ENCODE results near the gene PRKAG2. TPM values are rescaled to one million over a fixed set of nuclear protein-coding genes. Genes with fewer than 3 reads are reported as not detected.

The PRKAG2 gene
- total RNA-seq (10 to 100 TPM; 39.3 to 42.3 TPM), total RNA-seq (20.2 to 72.0 (median 35.9) reads per million in 172 experiments)
- polyA plus RNA-seq (2013, experiment 1 of 2): 31.0 TPM
- polyA plus RNA-seq (2013, experiment 2 of 2): 26.6 TPM

- Histone ChIP-seq H3K27ac (ENCODE audit: low read depth in 1 of 2, low read length in 2 of 2) (peak within 1 kb of the TSS; percentile 45 to 64), H3K9me3 (ENCODE audit: control insufficient read depth in 1 of 2, insufficient read depth in 1 of 2, low read length in 2 of 2) (no peaks in the 10 kb centered on the region), H3K4me1 (ENCODE audit: insufficient read depth, low read length) (peaks cover 24% of the 10 kb centered on the region), H3K27me3 (ENCODE audit: control insufficient read depth in 1 of 2, insufficient read depth in 2 of 2, low read length in 2 of 2) (no peaks in the 10 kb centered on the region), H3K4me3 (ENCODE audit: low read length) (peak within 1 kb of the TSS; percentile 91), H3K36me3 (ENCODE audit: insufficient read depth, low read length) (peaks cover 2% of the 10 kb centered on the region)
- peak within 1 kb of the TSS; percentile 93 for H3K27ac Mint-ChIP-seq
- H3K27me3 Mint-ChIP-seq: no peaks in the 10 kb centered on the region
- peak within 1 kb of the TSS; percentile 99 for H3K4me3 Mint-ChIP-seq
- peaks cover 18% of the 10 kb centered on the region for H3K36me3 Mint-ChIP-seq (ENCODE audit: low read depth)
- DNase-seq (peak; percentile 53 to 84 (median 70)), ATAC-seq (ENCODE audit: poor library complexity) (peak; percentile 54)
- CTCF ChIA-PET: interaction anchor here (1.0 to 1.3 kb wide), 2 partner anchors 95 to 244 kb away, joined by 3 to 5 read pairs; no protein-coding TSS in a partner anchor
- TF ChIP-seq CTCF (IDR thresholded peaks at IDR 0.05): peak; percentile 21
- POLR2A ChIA-PET: interaction anchor here (0.6 to 2.9 kb wide), 19 partner anchors 9 to 357 kb away, joined by 3 to 29 read pairs (median 4); partner anchors contain the start of gene RHEB
- intact Hi-C loops (cut with DNase I, micrococcal nuclease): loop anchor here (2.0 to 10.0 kb wide), 9 partner anchors 60 to 798 kb away; partner anchors contain the start of genes GALNT11 (in 1 of the 2), KMT2C (in 1 of the 2) and XRCC2 (in 1 of the 2)
- H3K4me1 Mint-ChIP-seq (ENCODE audit: low read depth): peaks cover 30% of the 10 kb centered on the region
- H3K9me3 Mint-ChIP-seq: no peaks in the 10 kb centered on the region
Measured at GRCh38 chr7:151876899-151877777, at the start of gene PRKAG2. TSS of gene PRKAG2 (minus strand) at chr7:151877115. CDS start at chr7:151876620, 495 bp downstream.

- no peak overlapping the region for H3K4me3 Mint-ChIP-seq
- peaks cover 4% of the 10 kb centered on the region for H3K27me3 Mint-ChIP-seq
- intact Hi-C loops (cut with DNase I, micrococcal nuclease): no loop called here
- Histone ChIP-seq H3K36me3 (ENCODE audit: insufficient read depth, low read length) (no peaks in the 10 kb centered on the region), H3K4me1 (ENCODE audit: insufficient read depth, low read length) (no peaks in the 10 kb centered on the region), H3K27ac (ENCODE audit: low read depth in 1 of 2, low read length in 2 of 2) (no peak overlapping the region), H3K9me3 (ENCODE audit: control insufficient read depth in 1 of 2, insufficient read depth in 1 of 2, low read length in 2 of 2) (no peaks in the 10 kb centered on the region), H3K27me3 (ENCODE audit: control insufficient read depth in 1 of 2, insufficient read depth in 2 of 2, low read length in 2 of 2) (peaks cover 0 to 6% of the 10 kb centered on the region in 2 experiments), H3K4me3 (ENCODE audit: low read length) (no peak overlapping the region)
- H3K27ac Mint-ChIP-seq: no peak overlapping the region
- no peak for TF ChIP-seq CTCF (IDR thresholded peaks at IDR 0.05)
- ChIA-PET CTCF (no interaction called here), POLR2A (interaction anchor here (1.2 kb wide), 1 partner anchor 10 kb away, joined by 3 read pairs; no protein-coding TSS in a partner anchor)
- ATAC-seq (ENCODE audit: poor library complexity) (no peak), DNase-seq (no peak)
- H3K4me1 Mint-ChIP-seq (ENCODE audit: low read depth): no peaks in the 10 kb centered on the region
- no peaks in the 10 kb centered on the region for H3K36me3 Mint-ChIP-seq (ENCODE audit: low read depth)
- no peaks in the 10 kb centered on the region for H3K9me3 Mint-ChIP-seq
Measured at GRCh38 chr7:151926336-151926712, 49.4 kb upstream of the PRKAG2 start.

- Histone ChIP-seq H3K27ac (ENCODE audit: low read depth in 1 of 2, low read length in 2 of 2) (no peak overlapping the region), H3K4me3 (ENCODE audit: low read length) (no peak overlapping the region), H3K27me3 (ENCODE audit: control insufficient read depth in 1 of 2, insufficient read depth in 2 of 2, low read length in 2 of 2) (peaks cover 0 to 6% of the 10 kb centered on the region in 2 experiments), H3K9me3 (ENCODE audit: control insufficient read depth in 1 of 2, insufficient read depth in 1 of 2, low read length in 2 of 2) (no peaks in the 10 kb centered on the region), H3K36me3 (ENCODE audit: insufficient read depth, low read length) (no peaks in the 10 kb centered on the region), H3K4me1 (ENCODE audit: insufficient read depth, low read length) (no peaks in the 10 kb centered on the region)
- no peaks in the 10 kb centered on the region for H3K9me3 Mint-ChIP-seq
- ChIA-PET CTCF (no interaction called here), POLR2A (interaction anchor here (1.2 kb wide), 1 partner anchor 10 kb away, joined by 3 read pairs; no protein-coding TSS in a partner anchor)
- no peaks in the 10 kb centered on the region for H3K4me1 Mint-ChIP-seq (ENCODE audit: low read depth)
- no peak for TF ChIP-seq CTCF (IDR thresholded peaks at IDR 0.05)
- peaks cover 10% of the 10 kb centered on the region for H3K27me3 Mint-ChIP-seq
- H3K36me3 Mint-ChIP-seq (ENCODE audit: low read depth): no peaks in the 10 kb centered on the region
- DNase-seq (peak in 3 of 14 experiments; percentile 11 to 45 (median 39)), ATAC-seq (ENCODE audit: poor library complexity) (no peak)
- no peak overlapping the region for H3K4me3 Mint-ChIP-seq
- intact Hi-C loops (cut with DNase I, micrococcal nuclease): no loop called here
- H3K27ac Mint-ChIP-seq: no peak overlapping the region
Measured at GRCh38 chr7:151925446-151926335, 48.8 kb upstream of the PRKAG2 start.
